ENCODE measurements around the gene NKX2-3. TPM values are rescaled to one million over a fixed set of nuclear protein-coding genes. Genes with fewer than 3 reads are reported as not detected.
A peak's percentile ranks its signal among the peaks of the same experiment; 100 is the strongest.

The NKX2-3 gene
- polyA plus RNA-seq, 3 donors = not detected

- DNase-seq = no peak
- Mint-ChIP-seq H3K4me3 (peak overlapping the region in 1 of 2 donors; percentile 93), H3K9me3 (peaks cover 0 to 28% (median 16%) of the 10 kb centered on the region in 7 donors), H3K27ac (no peak overlapping the region), H3K36me3 (peaks cover 3 to 4% of the 10 kb centered on the region in 2 donors), H3K27me3 (ENCODE audit: low read depth in 3 of 3) (peaks cover 95 to 100% (median 96%) of the 10 kb centered on the region in 3 donors), H3K4me1 (peaks cover 43% of the 10 kb centered on the region)
- peaks cover 83 to 92% of the 10 kb centered on the region in 2 donors for H3K27me3 ChIP-seq (ENCODE audit: control insufficient read depth in 2 of 2, insufficient read depth in 2 of 2, low read length in 2 of 2)
- no peak overlapping the region for H3K27ac ChIP-seq (ENCODE audit: low read depth in 1 of 2, low read length in 2 of 2)
- H3K4me1 ChIP-seq (ENCODE audit: control insufficient read depth in 1 of 2, insufficient read depth in 2 of 2, low read length in 2 of 2) = peaks cover 23 to 52% of the 10 kb centered on the region in 2 donors
- H3K9me3 ChIP-seq (replicated peaks in 1 of 2; ENCODE audit: control insufficient read depth in 1 of 2, insufficient read depth in 1 of 2, low read length in 2 of 2) = peaks cover 0 to 46% of the 10 kb centered on the region in 2 donors
- H3K36me3 ChIP-seq (replicated peaks in 1 of 2; ENCODE audit: control insufficient read depth in 1 of 2, insufficient read depth in 2 of 2, low read length in 2 of 2) = no peaks in the 10 kb centered on the region
- WGBS (ENCODE audit: insufficient coverage) = 78% methylated on average over 3 of the region's 10 CpGs
- intact Hi-C loops (cut with micrococcal nuclease) = no loop called here
- no peaks in the 10 kb centered on the region for H4K20me1 ChIP-seq (ENCODE audit: insufficient read depth, low read length)
- H3K79me2 ChIP-seq (ENCODE audit: insufficient read depth, low read length) = no peaks in the 10 kb centered on the region
- no peak overlapping the region for H3K4me3 ChIP-seq (replicated peaks in 1 of 3; ENCODE audit: low read depth in 2 of 3, low read length in 3 of 3)
- no peak overlapping the region for H3K4me2 ChIP-seq (replicated peaks; ENCODE audit: extremely low read depth, low read length, poor library complexity, severe bottlenecking)
- H3K9ac ChIP-seq (ENCODE audit: insufficient read depth, low read length, poor library complexity, severe bottlenecking) = no peak overlapping the region
- TF ChIP-seq, protein P1, sequence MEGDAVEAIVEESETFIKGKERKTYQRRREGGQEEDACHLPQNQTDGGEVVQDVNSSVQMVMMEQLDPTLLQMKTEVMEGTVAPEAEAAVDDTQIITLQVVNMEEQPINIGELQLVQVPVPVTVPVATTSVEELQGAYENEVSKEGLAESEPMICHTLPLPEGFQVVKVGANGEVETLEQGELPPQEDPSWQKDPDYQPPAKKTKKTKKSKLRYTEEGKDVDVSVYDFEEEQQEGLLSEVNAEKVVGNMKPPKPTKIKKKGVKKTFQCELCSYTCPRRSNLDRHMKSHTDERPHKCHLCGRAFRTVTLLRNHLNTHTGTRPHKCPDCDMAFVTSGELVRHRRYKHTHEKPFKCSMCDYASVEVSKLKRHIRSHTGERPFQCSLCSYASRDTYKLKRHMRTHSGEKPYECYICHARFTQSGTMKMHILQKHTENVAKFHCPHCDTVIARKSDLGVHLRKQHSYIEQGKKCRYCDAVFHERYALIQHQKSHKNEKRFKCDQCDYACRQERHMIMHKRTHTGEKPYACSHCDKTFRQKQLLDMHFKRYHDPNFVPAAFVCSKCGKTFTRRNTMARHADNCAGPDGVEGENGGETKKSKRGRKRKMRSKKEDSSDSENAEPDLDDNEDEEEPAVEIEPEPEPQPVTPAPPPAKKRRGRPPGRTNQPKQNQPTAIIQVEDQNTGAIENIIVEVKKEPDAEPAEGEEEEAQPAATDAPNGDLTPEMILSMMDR (IDR thresholded peaks at IDR 0.05) = no peak
- no peak overlapping the region for H2AFZ ChIP-seq (ENCODE audit: insufficient read depth, low read depth, low read length, poor library complexity, severe bottlenecking)
Observed at GRCh38 chr10:99537989-99538917, 5.5 kb downstream of the NKX2-3 start.

DNA sequence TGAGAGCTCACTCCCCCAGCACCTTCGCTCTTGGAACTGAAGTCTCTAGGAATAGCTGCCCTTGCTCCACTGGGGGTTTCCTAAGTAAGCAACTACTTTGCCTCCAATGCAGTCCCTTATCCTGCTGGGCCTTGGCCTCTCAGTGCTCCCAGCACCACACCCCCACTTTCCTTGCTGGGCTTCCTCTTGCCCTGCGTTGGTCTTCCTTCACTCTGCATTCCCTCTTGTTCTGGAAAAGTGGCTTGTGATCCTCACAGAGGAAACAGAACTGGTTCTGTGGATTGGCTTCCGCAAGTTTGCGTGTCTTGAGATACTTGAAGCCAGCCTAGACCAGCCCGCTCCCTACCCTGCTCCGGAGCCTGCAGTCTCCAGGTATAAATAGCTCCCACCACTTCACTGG lies 6.4 kb downstream of the NKX2-3 start:
- H3K27me3 Mint-ChIP-seq (ENCODE audit: low read depth in 3 of 3) = peaks cover 91 to 96% (median 93%) of the 10 kb centered on the region in 3 donors
- intact Hi-C loops (cut with micrococcal nuclease) = no loop called here
- peak overlapping the region in 1 of 7 donors; percentile 2 for H3K27ac Mint-ChIP-seq
- Histone ChIP-seq H3K79me2 (ENCODE audit: insufficient read depth, low read length) (no peaks in the 10 kb centered on the region), H3K4me2 (replicated peaks; ENCODE audit: extremely low read depth, low read length, poor library complexity, severe bottlenecking) (no peak overlapping the region), H3K4me1 (ENCODE audit: control insufficient read depth in 1 of 2, insufficient read depth in 2 of 2, low read length in 2 of 2) (peaks cover 21 to 46% of the 10 kb centered on the region in 2 donors), H4K20me1 (ENCODE audit: insufficient read depth, low read length) (no peaks in the 10 kb centered on the region), H3K4me3 (replicated peaks in 1 of 3; ENCODE audit: low read depth in 2 of 3, low read length in 3 of 3) (no peak overlapping the region), H3K9me3 (replicated peaks in 1 of 2; ENCODE audit: control insufficient read depth in 1 of 2, insufficient read depth in 1 of 2, low read length in 2 of 2) (peaks cover 0 to 38% of the 10 kb centered on the region in 2 donors), H3K36me3 (replicated peaks in 1 of 2; ENCODE audit: control insufficient read depth in 1 of 2, insufficient read depth in 2 of 2, low read length in 2 of 2) (no peaks in the 10 kb centered on the region), H2AFZ (ENCODE audit: insufficient read depth, low read depth, low read length, poor library complexity, severe bottlenecking) (no peak overlapping the region), H3K9ac (ENCODE audit: insufficient read depth, low read length, poor library complexity, severe bottlenecking) (no peak overlapping the region), H3K27ac (ENCODE audit: low read depth in 1 of 2, low read length in 2 of 2) (no peak overlapping the region), H3K27me3 (ENCODE audit: control insufficient read depth in 2 of 2, insufficient read depth in 2 of 2, low read length in 2 of 2) (peaks cover 80 to 89% of the 10 kb centered on the region in 2 donors)
- H3K4me3 Mint-ChIP-seq = peak overlapping the region in 1 of 2 donors; percentile 93
- TF ChIP-seq, protein P1 (IDR thresholded peaks at IDR 0.05) = no peak
- 92% methylated on average over 2 of the region's 6 CpGs for WGBS (ENCODE audit: insufficient coverage)
- DNase-seq = no peak
- H3K9me3 Mint-ChIP-seq = peaks cover 0 to 20% (median 11%) of the 10 kb centered on the region in 7 donors
- peaks cover 35% of the 10 kb centered on the region for H3K4me1 Mint-ChIP-seq
- peaks cover 3 to 4% of the 10 kb centered on the region in 2 donors for H3K36me3 Mint-ChIP-seq
